T-helper 17 cell (primary cell): Measurements from ENCODE around the gene CCDC51. TPM values are rescaled to one million over a fixed set of nuclear protein-coding genes. Genes with fewer than 3 reads are reported as not detected.
"Not testable (repeated sequence)": the region's sequence is repeated elsewhere in the genome, so short reads cannot be mapped to it uniquely, and the experiment has no call there.

ENCODE experiments used
- ATAC-seq: fragments of 150-1000 bp; cut with Tn5 transposase; 2 replicates; pipeline ENCODE4 v1.10.0; 2021; ENCODE audit warnings: mild to moderate bottlenecking, moderate library complexity
- DNase-seq, 3 donors: peaks; one replicate each; pipeline versions ENCODE4 v3.0.0 to v3.0.0-alpha.2; 2020 to 2021
- H3K9me3 ChIP-seq: one replicate; pipeline ENCODE4 v1.7.0; 2013; ENCODE audit warnings: low read length, mild to moderate bottlenecking; ENCODE audit not compliant: control insufficient read depth, poor library complexity, severe bottlenecking
- H3K27ac Mint-ChIP-seq: one replicate; pipeline ENCODE4 v1.8.0; 2022; ENCODE audit warnings: mild to moderate bottlenecking, moderate library complexity, mixed read lengths
- H3K27me3 Mint-ChIP-seq: one replicate; pipeline ENCODE4 v1.8.0; 2022; ENCODE audit warnings: mixed read lengths
- H3K36me3 Mint-ChIP-seq: one replicate; pipeline ENCODE4 v1.8.0; 2022; ENCODE audit warnings: low read depth, mixed read lengths
- H3K4me1 Mint-ChIP-seq: one replicate; pipeline ENCODE4 v1.8.0; 2022; ENCODE audit warnings: mild to moderate bottlenecking, mixed read lengths
- H3K4me3 Mint-ChIP-seq: one replicate; pipeline ENCODE4 v1.8.0; 2022; ENCODE audit warnings: mild to moderate bottlenecking, moderate library complexity, mixed read lengths
- total RNA-seq, 4 donors: library from RNA in 2 of 4; stranded (reverse) in 2 of 4; gene quantifications; one replicate each; pipeline ENCODE4 v1.2.3 and lab custom pipeline; 2022 to 2026

Gene CCDC51, protein sequence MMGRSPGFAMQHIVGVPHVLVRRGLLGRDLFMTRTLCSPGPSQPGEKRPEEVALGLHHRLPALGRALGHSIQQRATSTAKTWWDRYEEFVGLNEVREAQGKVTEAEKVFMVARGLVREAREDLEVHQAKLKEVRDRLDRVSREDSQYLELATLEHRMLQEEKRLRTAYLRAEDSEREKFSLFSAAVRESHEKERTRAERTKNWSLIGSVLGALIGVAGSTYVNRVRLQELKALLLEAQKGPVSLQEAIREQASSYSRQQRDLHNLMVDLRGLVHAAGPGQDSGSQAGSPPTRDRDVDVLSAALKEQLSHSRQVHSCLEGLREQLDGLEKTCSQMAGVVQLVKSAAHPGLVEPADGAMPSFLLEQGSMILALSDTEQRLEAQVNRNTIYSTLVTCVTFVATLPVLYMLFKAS
- total RNA-seq (1 to 10 TPM; 4.1 TPM), total RNA-seq (lab: John Stamatoyannopoulos, UW) (3.2 to 8.3 reads per million in 2 donors)

DNA sequence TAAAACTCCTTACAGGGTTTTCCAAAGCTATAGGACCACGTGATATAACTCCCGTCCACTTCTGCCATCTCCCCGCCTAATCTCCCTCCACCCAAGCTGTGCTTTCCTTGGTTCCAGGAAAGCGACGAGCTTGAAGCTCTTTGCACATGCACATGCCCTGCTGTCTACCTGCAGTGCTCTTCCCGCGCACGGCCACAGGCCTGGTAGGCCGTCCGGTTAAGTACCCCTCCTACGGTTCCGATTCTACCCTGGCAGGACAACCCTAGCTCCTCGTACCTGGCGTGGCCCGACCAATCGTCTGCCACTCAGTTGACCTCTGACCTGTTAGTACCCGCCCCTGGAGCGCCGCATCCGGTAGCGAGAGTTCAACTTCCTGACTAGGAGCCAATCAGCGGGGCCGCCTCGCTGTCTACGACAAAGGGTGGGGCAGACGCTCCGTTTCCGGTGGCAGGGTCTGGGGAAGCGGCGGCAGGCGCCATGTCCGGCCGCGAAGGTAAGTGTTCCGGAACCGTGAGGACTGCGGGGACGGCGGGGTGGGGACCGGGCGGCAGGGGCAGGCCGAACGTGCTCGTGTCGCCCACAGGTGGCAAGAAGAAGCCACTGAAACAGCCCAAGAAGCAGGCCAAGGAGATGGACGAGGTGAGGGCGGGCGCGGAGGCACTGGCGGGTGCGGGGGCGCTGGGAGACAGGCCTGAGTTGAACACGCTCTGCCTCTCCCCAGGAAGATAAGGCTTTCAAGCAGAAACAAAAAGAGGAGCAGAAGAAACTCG lies at the start of gene CCDC51, which contains the start of gene TMA7:
CCDC51 (minus strand) TSS at position 300 of the 770 bp plus-strand sequence. CDS start 4,991 bp downstream, outside the sequence.
TMA7 (plus strand) TSS at position 438 of the 770 bp plus-strand sequence; CDS start at position 478, 40 bp downstream.
- H3K36me3 Mint-ChIP-seq, result peaks cover 4% of the 10 kb centered on the region

DNA sequence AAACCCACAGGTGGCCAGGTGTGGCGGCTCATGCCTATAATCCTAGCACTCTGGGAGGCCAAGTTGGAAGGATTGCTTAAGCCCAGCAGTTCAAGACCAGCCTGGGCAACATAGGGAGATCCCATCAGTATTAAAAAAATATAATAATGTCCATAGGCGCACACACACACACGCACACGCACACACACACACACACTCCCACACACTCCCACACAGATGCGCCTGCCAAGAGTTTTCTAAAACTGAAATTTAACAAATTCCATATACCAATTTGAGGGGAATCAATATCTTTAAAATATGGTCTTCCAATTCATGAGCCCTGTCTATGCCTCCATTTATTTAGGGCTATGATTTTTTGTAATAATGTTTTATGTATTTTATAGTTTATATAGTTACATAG lies 47.0 kb upstream of the CCDC51 start:
- Mint-ChIP-seq H3K4me3 (no peak overlapping the region), H3K27me3 (no peaks in the 10 kb centered on the region), H3K4me1 (peaks cover 3% of the 10 kb centered on the region), H3K27ac (no peak overlapping the region), H3K36me3 (no peaks in the 10 kb centered on the region)
- no peak for ATAC-seq
- H3K9me3 ChIP-seq, result no peaks in the 10 kb centered on the region
- DNase-seq, result no peak

More for the DNA sequence above, at the start of gene CCDC51, which contains the start of gene TMA7:
- Mint-ChIP-seq H3K27me3 (no peaks in the 10 kb centered on the region), H3K4me3 (peak within 1 kb of the TSS; percentile 100), H3K27ac (no peak within 1 kb of the TSS), H3K4me1 (peaks cover 30% of the 10 kb centered on the region)
- ATAC-seq (peak; percentile 96), DNase-seq (peak; percentile 93 to 96 (median 94))
- no peaks in the 10 kb centered on the region for H3K9me3 ChIP-seq

DNA sequence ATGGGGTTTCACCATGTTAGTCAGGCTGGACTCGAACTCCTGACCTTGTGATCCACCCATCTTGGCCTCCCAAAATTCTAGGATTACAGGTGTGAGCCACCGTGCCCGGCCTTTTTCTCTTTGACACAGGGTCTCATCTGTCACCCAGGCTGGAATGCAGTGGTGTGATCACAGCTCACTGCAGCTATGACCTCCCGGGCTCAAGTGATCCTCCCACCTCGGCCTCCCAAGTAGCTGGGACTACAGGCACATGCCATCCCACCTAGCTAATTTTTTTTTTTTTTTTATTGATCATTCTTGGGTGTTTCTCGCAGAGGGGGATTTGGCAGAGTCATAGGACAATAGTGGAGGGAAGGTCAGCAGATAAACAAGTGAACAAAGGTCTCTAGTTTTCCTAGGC lies 42.9 kb upstream of the CCDC51 start:
- not testable (repeated sequence) for H3K9me3 ChIP-seq, H3K27ac Mint-ChIP-seq, DNase-seq, H3K27me3 Mint-ChIP-seq, H3K4me3 Mint-ChIP-seq, H3K36me3 Mint-ChIP-seq, ATAC-seq
- peaks cover 21% of the 10 kb centered on the region for H3K4me1 Mint-ChIP-seq

DNA sequence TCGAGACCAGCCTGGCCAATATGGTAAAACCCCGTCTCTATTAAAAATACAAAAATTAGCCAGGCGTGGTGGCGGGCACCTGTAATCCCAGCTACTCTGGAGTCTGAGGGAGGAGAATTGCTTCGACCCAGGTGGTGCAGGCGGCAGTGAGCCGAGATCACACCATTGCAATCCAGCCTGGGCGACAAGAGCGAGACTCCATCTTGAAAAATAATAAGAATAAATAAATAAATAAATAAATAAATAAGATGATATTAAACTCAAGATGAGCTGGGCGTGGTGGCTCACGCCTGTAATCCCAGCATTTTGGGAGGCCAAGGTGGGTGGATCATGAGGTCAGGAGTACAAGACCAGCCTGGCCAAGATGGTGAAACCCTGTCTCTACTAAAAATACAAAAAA lies 41.0 kb upstream of the CCDC51 start:
- H3K4me1 Mint-ChIP-seq, result peaks cover 26% of the 10 kb centered on the region
- H3K4me3 Mint-ChIP-seq, H3K9me3 ChIP-seq, H3K27ac Mint-ChIP-seq, ATAC-seq, H3K36me3 Mint-ChIP-seq, DNase-seq, H3K27me3 Mint-ChIP-seq: not testable (repeated sequence)

DNA sequence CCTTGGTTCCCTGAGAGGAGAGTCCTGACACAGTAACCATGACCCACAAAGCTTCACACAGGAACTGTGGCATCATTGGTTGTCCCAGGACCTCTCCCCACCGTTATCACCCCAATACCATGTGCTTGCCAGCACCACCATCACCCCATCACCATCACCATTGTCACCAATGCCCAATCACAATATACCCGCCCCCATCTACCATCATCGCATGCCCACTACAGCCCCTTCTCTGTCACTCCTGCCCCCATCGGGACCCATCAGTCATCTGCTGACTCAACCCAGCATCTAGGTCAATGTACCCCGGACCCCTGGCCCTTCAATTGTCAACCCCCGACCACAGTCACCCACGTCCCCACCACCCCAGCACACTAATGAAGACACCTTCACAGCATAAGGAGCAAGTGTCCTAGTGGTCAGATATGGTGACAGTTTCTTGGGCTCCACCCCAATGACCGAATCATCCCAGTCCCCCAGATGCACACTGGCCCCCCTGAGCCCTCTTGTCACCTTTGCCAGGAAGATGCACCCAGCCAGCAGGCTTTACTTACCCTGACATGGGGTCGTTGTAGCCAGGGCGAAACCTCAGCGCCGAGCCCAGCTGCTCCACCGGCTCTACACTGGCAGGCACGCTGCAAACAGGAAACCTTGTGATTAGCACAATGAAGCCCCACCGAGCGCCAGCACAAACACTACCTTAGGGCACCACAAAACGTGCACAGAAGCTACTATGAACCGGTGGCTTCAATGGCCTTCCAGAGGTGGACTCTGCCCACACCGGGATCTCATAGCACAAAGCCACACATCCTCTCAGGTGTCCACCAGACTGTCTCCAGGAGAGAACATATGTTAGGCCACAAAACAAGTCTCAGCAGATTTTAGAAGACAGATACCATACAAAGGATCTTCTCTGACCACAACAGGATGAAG lies 39.0 kb upstream of the CCDC51 start:
- DNase-seq, result peak in 2 of 3 donors; percentile 35 to 45
- peak overlapping the region; percentile 95 for H3K4me3 Mint-ChIP-seq
- H3K9me3 ChIP-seq, result no peaks in the 10 kb centered on the region
- H3K27me3 Mint-ChIP-seq, result no peaks in the 10 kb centered on the region
- peak overlapping the region; percentile 97 for H3K27ac Mint-ChIP-seq
- peak; percentile 90 for ATAC-seq
- peaks cover 33% of the 10 kb centered on the region for H3K4me1 Mint-ChIP-seq
- H3K36me3 Mint-ChIP-seq, result peaks cover 5% of the 10 kb centered on the region

DNA sequence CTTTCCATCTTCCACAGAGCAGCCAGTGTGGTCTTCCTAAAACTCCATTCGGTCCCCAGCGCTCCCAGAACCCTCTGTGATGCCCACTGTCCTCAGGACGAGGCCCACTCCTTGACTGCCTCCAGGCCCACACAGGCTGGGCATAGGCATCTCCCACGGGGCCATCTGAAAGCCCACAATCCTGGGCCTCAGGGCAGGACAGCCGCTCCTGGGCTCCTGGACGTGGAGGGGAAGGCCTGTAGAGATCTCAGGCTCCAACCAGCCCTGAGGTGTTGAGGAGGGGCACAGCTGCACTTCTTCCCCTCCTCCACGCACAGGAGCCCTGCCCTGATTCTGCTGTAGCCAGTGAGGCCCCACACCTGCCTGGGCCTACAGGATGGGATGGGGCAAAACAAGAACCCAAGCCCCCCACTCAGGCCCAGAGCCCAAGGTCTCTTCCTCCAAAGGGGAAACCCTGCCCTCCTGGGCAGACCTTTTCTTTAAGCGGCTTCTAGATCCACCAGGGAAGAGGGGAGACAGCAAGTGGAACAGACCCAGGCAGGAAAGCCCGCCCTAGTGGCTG lies 38.1 kb upstream of the CCDC51 start:
- Mint-ChIP-seq H3K27me3 (no peaks in the 10 kb centered on the region), H3K4me1 (peaks cover 39% of the 10 kb centered on the region)

DNA sequence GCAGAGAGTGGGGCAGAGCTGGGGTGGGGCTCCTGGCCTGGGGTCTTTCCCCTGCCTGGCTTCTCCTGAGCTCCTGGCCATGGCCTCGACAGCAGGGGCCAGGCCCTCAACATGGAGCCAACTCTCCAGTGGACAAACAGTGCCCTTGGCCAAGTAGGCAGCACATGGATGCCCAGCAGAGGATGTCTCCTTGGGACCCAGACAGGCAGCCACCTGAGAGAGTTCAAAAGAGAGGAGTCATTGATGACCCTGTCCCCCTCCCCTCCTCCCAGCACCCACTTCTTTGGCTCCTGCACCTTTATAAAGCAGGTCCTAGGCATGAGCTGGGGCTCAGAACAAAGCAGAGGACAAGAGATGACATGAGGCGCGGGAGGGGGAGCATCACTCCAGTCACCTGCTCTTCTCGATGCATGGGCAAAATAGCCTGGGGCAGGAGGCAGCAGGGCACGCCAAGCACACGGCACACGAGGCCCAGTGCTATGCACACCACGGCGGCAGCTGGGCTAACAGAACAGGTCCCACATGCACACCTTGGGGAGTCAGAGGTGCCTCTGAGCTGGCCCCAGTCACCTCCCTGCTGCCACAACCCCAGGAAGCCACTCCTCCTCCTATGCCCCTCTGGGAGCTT lies 36.6 kb upstream of the CCDC51 start:
- H3K4me3 Mint-ChIP-seq, result no peak overlapping the region
- DNase-seq (no peak), ATAC-seq (no peak)
- H3K27ac Mint-ChIP-seq, result peak overlapping the region; percentile 97
- H3K36me3 Mint-ChIP-seq, result peaks cover 5% of the 10 kb centered on the region
- peaks cover 40% of the 10 kb centered on the region for H3K4me1 Mint-ChIP-seq
- no peaks in the 10 kb centered on the region for H3K9me3 ChIP-seq
- no peaks in the 10 kb centered on the region for H3K27me3 Mint-ChIP-seq

More for the DNA sequence above, 38.1 kb upstream of the CCDC51 start:
- H3K9me3 ChIP-seq, result no peaks in the 10 kb centered on the region
- Mint-ChIP-seq H3K36me3 (peaks cover 5% of the 10 kb centered on the region), H3K27ac (peak overlapping the region; percentile 97), H3K4me3 (peak overlapping the region; percentile 95)
- ATAC-seq (no peak), DNase-seq (no peak)

DNA sequence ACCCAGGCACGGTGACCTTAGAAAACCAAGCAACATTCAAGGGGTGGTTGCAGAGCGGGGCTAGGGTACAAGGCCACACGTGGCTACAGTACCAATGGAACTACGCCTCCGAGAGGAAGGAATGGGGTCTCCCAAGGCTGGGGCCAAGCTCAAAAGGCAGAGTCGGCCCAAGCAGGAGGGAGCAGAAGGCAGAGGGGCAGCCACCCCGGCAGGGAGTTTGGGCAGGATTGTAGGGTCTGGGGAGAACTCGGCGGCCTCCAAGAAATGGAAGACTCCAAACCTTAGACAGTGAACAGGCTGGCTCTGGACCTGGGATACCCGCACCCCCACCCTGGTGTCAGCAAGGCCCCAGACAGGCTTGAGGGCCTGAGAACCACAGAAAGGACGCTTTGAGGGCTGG lies 35.3 kb upstream of the CCDC51 start:
- Mint-ChIP-seq H3K4me1 (peaks cover 38% of the 10 kb centered on the region), H3K27me3 (no peaks in the 10 kb centered on the region), H3K27ac (peak overlapping the region; percentile 80), H3K4me3 (no peak overlapping the region), H3K36me3 (peaks cover 5% of the 10 kb centered on the region)
- DNase-seq (no peak), ATAC-seq (no peak)
- H3K9me3 ChIP-seq, result no peaks in the 10 kb centered on the region

DNA sequence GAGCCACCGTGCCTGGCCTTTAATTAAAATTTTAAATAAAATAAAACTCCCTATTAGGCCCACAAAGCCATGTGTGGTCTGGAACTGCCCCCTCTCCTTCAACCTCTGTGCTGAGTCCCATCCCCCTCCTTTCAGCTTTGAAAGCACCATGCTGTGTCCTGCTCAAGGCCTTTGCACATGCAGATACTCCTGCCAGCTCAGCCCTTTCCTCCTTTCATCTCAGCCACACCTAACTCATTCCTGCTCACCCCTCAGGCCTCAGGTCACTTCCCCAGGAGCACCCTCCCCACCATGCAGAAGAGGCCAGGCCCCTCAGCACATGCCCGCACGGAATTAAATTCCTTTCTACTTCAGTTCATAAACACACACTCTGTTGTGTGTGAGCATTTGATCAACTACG lies 34.7 kb upstream of the CCDC51 start:
- H3K9me3 ChIP-seq, result no peaks in the 10 kb centered on the region
- DNase-seq, result no peak
- Mint-ChIP-seq H3K4me3 (no peak overlapping the region), H3K27ac (peak overlapping the region; percentile 80), H3K4me1 (peaks cover 42% of the 10 kb centered on the region), H3K36me3 (peaks cover 9% of the 10 kb centered on the region), H3K27me3 (no peaks in the 10 kb centered on the region)
- no peak for ATAC-seq

DNA sequence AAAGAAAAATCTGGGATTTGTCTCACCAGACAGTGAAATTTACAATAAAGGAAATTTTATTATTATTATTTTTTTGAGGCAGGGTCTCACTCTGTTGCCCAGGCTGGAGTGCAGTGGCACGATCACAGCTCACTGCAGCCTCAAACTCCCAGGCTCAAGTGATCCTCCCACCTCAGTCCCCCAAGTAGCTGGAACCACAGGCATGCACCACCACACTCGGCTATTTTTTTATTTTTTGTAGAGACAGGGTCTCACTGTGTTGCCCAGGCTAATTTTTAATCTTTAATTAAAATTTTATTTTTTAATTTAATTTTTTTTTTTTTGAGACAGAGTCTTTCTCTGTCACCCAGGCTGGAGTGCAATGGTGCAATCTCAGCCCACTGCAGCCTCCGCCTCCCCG lies 34.1 kb upstream of the CCDC51 start:
- DNase-seq, H3K4me3 Mint-ChIP-seq, ATAC-seq, H3K36me3 Mint-ChIP-seq, H3K9me3 ChIP-seq, H3K27me3 Mint-ChIP-seq: not testable (repeated sequence)
- H3K4me1 Mint-ChIP-seq, result peaks cover 42% of the 10 kb centered on the region
- peak overlapping the region; percentile 97 for H3K27ac Mint-ChIP-seq

DNA sequence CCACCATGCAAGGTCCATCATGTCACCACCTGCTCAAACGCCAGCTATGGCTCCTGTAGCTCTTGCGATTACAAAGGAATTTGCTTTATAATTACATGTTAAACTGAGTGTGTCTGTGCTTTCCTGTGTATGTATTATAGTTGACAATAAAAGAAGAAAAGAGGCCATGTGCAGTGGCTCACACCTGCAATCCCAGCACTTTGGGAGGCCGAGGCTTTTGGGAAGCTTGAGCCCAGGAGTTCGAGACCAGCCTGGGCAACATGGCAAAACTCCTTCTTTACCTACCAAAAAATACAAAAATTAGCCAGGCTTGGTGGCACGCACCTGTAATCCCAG lies 33.7 kb upstream of the CCDC51 start:
- H3K27me3 Mint-ChIP-seq, result no peaks in the 10 kb centered on the region
- ATAC-seq (no peak), DNase-seq (no peak)
- no peaks in the 10 kb centered on the region for H3K9me3 ChIP-seq
- H3K27ac Mint-ChIP-seq, result peak overlapping the region; percentile 97
- H3K4me1 Mint-ChIP-seq, result peaks cover 42% of the 10 kb centered on the region
- H3K4me3 Mint-ChIP-seq, result peak overlapping the region; percentile 95
- peaks cover 7% of the 10 kb centered on the region for H3K36me3 Mint-ChIP-seq
